Suprapubic skin (tissue), 4 donors: Measurements from ENCODE around the gene SSR2.

Source experiments
- EP300 ChIP-seq: sonication (generic); formaldehyde crosslinking; IDR thresholded peaks from one replicate; pipeline ENCODE4 v1.6.1; 2017; ENCODE audit warnings: antibody characterized with exemption
- POLR2A ChIP-seq, 2 donors: fragments of 450-650 bp; IDR thresholded peaks; one replicate each; pipeline ENCODE4 v1.6.1; 2017; ENCODE audit warnings: antibody characterized with exemption in 2 of 2, mild to moderate bottlenecking in 2 of 2, moderate library complexity in 2 of 2
- POLR2AphosphoS5 ChIP-seq, 3 donors: sonication (generic); formaldehyde crosslinking; IDR thresholded peaks; one replicate each; pipeline ENCODE4 v1.6.1; 2017; ENCODE audit warnings: antibody characterized with exemption in 3 of 3
- TF ChIP-seq, protein P1 (sequence below), 2 donors: fragments of 200-600 bp in 1 of 2; fragments of 450-650 bp in 1 of 2; sonication (generic) in 1 of 2; IDR thresholded peaks; one replicate each; pipeline ENCODE4 v1.5.1; 2016 to 2019; ENCODE audit warnings: antibody characterized with exemption in 2 of 2, mild to moderate bottlenecking in 1 of 2, moderate library complexity in 1 of 2

DNA sequence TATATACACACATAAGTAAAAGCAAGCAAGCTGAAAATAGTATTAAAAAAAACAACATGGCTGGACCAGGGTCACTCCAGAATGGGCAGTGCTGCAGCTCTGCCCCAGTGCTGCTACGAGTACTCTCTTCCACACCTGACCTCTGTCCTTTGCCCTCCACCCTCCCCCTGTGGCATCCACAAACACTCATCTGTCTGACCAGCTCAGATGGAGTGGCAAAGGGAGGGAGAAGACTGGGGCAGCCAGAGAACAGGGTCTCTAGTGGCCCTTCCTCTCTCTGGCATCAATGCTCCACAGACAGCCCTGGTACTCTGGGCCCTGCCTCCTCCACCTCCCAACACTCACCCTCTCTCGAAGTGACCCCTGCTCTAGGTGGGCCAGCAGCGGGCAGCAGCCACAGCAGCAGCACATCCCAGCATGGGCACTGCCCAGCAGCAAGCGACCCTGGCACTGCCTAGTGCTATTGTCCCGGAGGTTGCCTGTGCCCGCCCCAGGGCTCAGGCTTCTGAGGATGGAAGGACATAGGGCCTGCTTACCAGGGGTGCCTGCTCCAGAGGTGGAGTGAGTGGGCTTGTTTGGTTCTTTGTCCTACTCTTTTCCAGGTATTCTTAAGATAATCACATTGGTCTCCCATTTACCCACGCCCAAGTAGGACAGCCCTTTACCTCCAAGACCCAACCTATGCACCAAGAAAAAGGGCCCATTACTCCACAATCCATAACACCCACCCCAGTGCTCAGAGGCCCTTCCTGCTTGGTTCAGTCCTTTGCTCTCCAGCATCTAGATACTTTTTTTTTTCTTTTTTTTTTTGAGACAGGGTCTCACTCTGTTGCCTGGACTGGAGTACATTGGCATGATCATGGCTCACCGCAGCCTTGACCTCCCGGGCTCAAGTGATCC lies 48.6 kb downstream of the SSR2 start:
- TF ChIP-seq POLR2A (IDR thresholded peaks at IDR 0.05) (no peak), EP300 (no peak), POLR2AphosphoS5 (IDR thresholded peaks at IDR 0.05) (no peak)
- TF ChIP-seq, protein P1, sequence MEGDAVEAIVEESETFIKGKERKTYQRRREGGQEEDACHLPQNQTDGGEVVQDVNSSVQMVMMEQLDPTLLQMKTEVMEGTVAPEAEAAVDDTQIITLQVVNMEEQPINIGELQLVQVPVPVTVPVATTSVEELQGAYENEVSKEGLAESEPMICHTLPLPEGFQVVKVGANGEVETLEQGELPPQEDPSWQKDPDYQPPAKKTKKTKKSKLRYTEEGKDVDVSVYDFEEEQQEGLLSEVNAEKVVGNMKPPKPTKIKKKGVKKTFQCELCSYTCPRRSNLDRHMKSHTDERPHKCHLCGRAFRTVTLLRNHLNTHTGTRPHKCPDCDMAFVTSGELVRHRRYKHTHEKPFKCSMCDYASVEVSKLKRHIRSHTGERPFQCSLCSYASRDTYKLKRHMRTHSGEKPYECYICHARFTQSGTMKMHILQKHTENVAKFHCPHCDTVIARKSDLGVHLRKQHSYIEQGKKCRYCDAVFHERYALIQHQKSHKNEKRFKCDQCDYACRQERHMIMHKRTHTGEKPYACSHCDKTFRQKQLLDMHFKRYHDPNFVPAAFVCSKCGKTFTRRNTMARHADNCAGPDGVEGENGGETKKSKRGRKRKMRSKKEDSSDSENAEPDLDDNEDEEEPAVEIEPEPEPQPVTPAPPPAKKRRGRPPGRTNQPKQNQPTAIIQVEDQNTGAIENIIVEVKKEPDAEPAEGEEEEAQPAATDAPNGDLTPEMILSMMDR (IDR thresholded peaks at IDR 0.05): no peak
